H9 (cell line): ENCODE results near the gene C6orf120. TPM values are rescaled to one million over a fixed set of nuclear protein-coding genes. Genes with fewer than 3 reads are reported as not detected.

Experiments
- DNase-seq: peaks from one replicate; pipeline ENCODE4 v3.0.0-alpha.2; 2017
- H2AFZ ChIP-seq: one replicate; pipeline ENCODE4 v1.6.1; 2013; ENCODE audit warnings: mild to moderate bottlenecking, low read length, control low read depth, moderate library complexity
- H2AK5ac ChIP-seq: 2 replicates; pipeline ENCODE4 v1.6.1; 2013; ENCODE audit warnings: low read length, control low read depth, mixed read lengths; ENCODE audit not compliant: insufficient read length
- H2BK120ac ChIP-seq: one replicate; pipeline ENCODE4 v1.6.1; 2013; ENCODE audit warnings: low read depth, mild to moderate bottlenecking, low read length, control low read depth, inconsistent platforms; ENCODE audit not compliant: poor library complexity, severe bottlenecking
- H2BK12ac ChIP-seq: 2 replicates; pipeline ENCODE4 v1.6.1; 2013; ENCODE audit warnings: low read length, control low read depth, mixed read lengths, low read depth; ENCODE audit not compliant: insufficient read length
- H2BK15ac ChIP-seq: 2 replicates; pipeline ENCODE4 v1.6.1; 2013; ENCODE audit warnings: low read depth, low read length, control low read depth
- H2BK20ac ChIP-seq: one replicate; pipeline ENCODE4 v1.6.1; 2013; ENCODE audit warnings: low read depth, mild to moderate bottlenecking, low read length, control low read depth, inconsistent platforms; ENCODE audit not compliant: poor library complexity, severe bottlenecking
- H2BK5ac ChIP-seq: 2 replicates; pipeline ENCODE4 v1.6.1; 2013; ENCODE audit warnings: low read length, control low read depth, mixed read lengths; ENCODE audit not compliant: insufficient read length
- H3K14ac ChIP-seq: 2 replicates; pipeline ENCODE4 v1.6.1; 2013; ENCODE audit warnings: low read length, control low read depth; ENCODE audit not compliant: insufficient read depth
- H3K18ac ChIP-seq: 2 replicates; pipeline ENCODE4 v1.6.1; 2013; ENCODE audit warnings: low read depth, mild to moderate bottlenecking, mixed read lengths, low read length, control low read depth; ENCODE audit not compliant: insufficient read length
- H3K23ac ChIP-seq: 2 replicates; pipeline ENCODE4 v1.6.1; 2013; ENCODE audit warnings: low read length, control low read depth, mixed read lengths, low read depth; ENCODE audit not compliant: insufficient read length
- H3K23me2 ChIP-seq: 2 replicates; pipeline ENCODE4 v1.6.1; 2013; ENCODE audit warnings: low read depth, mild to moderate bottlenecking, mixed read lengths, low read length, control low read depth; ENCODE audit not compliant: insufficient read length, poor library complexity, severe bottlenecking
- H3K27ac ChIP-seq: 2 replicates; pipeline ENCODE4 v1.5.1; 2013; ENCODE audit warnings: low read length, control low read depth, mixed read lengths, low read depth; ENCODE audit not compliant: insufficient read length
- H3K27me3 ChIP-seq: 2 replicates; pipeline ENCODE4 v1.6.1; 2013; ENCODE audit warnings: low read length, control low read depth, inconsistent platforms; ENCODE audit not compliant: insufficient read depth
- H3K4ac ChIP-seq: 2 replicates; pipeline ENCODE4 v1.6.1; 2013; ENCODE audit warnings: low read depth, mild to moderate bottlenecking, control low read depth, inconsistent platforms, low read length, moderate library complexity
- H3K4me1 ChIP-seq: 2 replicates; pipeline ENCODE4 v1.6.1; 2013; ENCODE audit warnings: low read length, control low read depth, inconsistent platforms; ENCODE audit not compliant: insufficient read depth
- H3K4me2 ChIP-seq: 2 replicates; pipeline ENCODE4 v1.6.1; 2013; ENCODE audit warnings: low read length, control low read depth, mixed read lengths; ENCODE audit not compliant: insufficient read length, insufficient read depth
- H3K56ac ChIP-seq: 2 replicates; pipeline ENCODE4 v1.6.1; 2013; ENCODE audit warnings: low read depth, mild to moderate bottlenecking, mixed read lengths, low read length, control low read depth; ENCODE audit not compliant: insufficient read length
- H3K79me1 ChIP-seq: 2 replicates; pipeline ENCODE4 v1.6.1; 2013; ENCODE audit warnings: low read depth, mild to moderate bottlenecking, moderate library complexity, low read length, control low read depth, inconsistent platforms; ENCODE audit not compliant: insufficient read depth, poor library complexity, severe bottlenecking
- H3K79me2 ChIP-seq: 2 replicates; pipeline ENCODE4 v1.6.1; 2013; ENCODE audit warnings: low read length, control low read depth, inconsistent platforms; ENCODE audit not compliant: insufficient read depth
- H3K9ac ChIP-seq: 2 replicates; pipeline ENCODE4 v1.6.1; 2013; ENCODE audit warnings: low read length, control low read depth, mixed read lengths; ENCODE audit not compliant: insufficient read length; ENCODE audit errors: extremely low read depth
- H3K9me3 ChIP-seq: one replicate; pipeline ENCODE4 v1.6.1; 2013; ENCODE audit warnings: low read depth, low read length, inconsistent platforms; ENCODE audit not compliant: control insufficient read depth
- H3T11ph ChIP-seq: one replicate; pipeline ENCODE4 v1.6.1; 2013; ENCODE audit warnings: mild to moderate bottlenecking, low read length, control low read depth, inconsistent platforms
- H4K20me1 ChIP-seq: one replicate; pipeline ENCODE4 v1.6.1; 2013; ENCODE audit not compliant: control insufficient read depth, insufficient read length, insufficient read depth
- H4K5ac ChIP-seq: 2 replicates; pipeline ENCODE4 v1.6.1; 2013; ENCODE audit warnings: low read depth, mild to moderate bottlenecking, mixed read lengths, low read length, control low read depth; ENCODE audit not compliant: insufficient read length
- H4K8ac ChIP-seq: replicated peaks from 2 replicates; pipeline ENCODE4 v1.6.1; 2013; ENCODE audit warnings: low read length, control low read depth, mixed read lengths, low read depth; ENCODE audit not compliant: insufficient read length
- H4K91ac ChIP-seq: 2 replicates; pipeline ENCODE4 v1.6.1; 2013; ENCODE audit warnings: low read depth, mild to moderate bottlenecking, moderate library complexity, mixed read lengths, low read length, control low read depth; ENCODE audit not compliant: insufficient read length
- H3K27ac Mint-ChIP-seq, 3 experiments: 2 replicates in 2 of 3; 3 replicates in 1 of 3; pipeline ENCODE4 v1.8.0; 2020 to 2021; ENCODE audit warnings: mixed read lengths in 3 of 3, mild to moderate bottlenecking in 1 of 3, moderate library complexity in 1 of 3
- H3K27me3 Mint-ChIP-seq: 2 replicates; pipeline ENCODE4 v1.8.0; 2021; ENCODE audit warnings: low read depth, mild to moderate bottlenecking, moderate library complexity, mixed read lengths
- H3K36me3 Mint-ChIP-seq, 3 experiments: 2 replicates in 2 of 3; 3 replicates in 1 of 3; pipeline ENCODE4 v1.8.0; 2020 to 2021; ENCODE audit warnings: low read depth in 3 of 3, mixed read lengths in 3 of 3; ENCODE audit not compliant: insufficient read depth in 1 of 3
- H3K4me1 Mint-ChIP-seq, 2 experiments: 2 replicates each; pipeline ENCODE4 v1.8.0; 2020; ENCODE audit warnings: mixed read lengths in 2 of 2
- H3K4me3 Mint-ChIP-seq, 2 experiments: 2 replicates in 1 of 2; 3 replicates in 1 of 2; pipeline ENCODE4 v1.8.0; 2020 to 2021; ENCODE audit warnings: mild to moderate bottlenecking in 2 of 2, mixed read lengths in 2 of 2, moderate library complexity in 1 of 2
- H3K9me3 Mint-ChIP-seq, 2 experiments: 2 replicates in 1 of 2; 3 replicates in 1 of 2; pipeline ENCODE4 v1.8.0; 2020; ENCODE audit warnings: mild to moderate bottlenecking in 2 of 2, mixed read lengths in 2 of 2, moderate library complexity in 1 of 2
- CTCF ChIP-seq: fragments of 200-600 bp; sonication (generic); conservative IDR thresholded peaks from 3 replicates; pipeline ENCODE4 v1.8.0; 2021; ENCODE audit warnings: antibody characterized with exemption, mild to moderate bottlenecking
- WGBS: extraction: QIAGEN DNeasy Blood & Tissue Kit; methylation state at CpG from one replicate; pipeline ENCODE4 v1.1.7; 2013; ENCODE audit warnings: missing lambda C conversion rate, low lambda C conversion rate, mixed read lengths; ENCODE audit not compliant: insufficient read length; ENCODE audit errors: extremely low coverage; 5-methylcytosine and 5-hydroxymethylcytosine counted together
- total RNA-seq: library from RNA; stranded (reverse); gene quantifications from 2 replicates; pipeline ENCODE4 v1.2.1, GENCODE V29; 2021

C6orf120 gene
- total RNA-seq, 1 experiment from 2014 or later = 23.2 TPM

GRCh38 chr6:169657284-169657610 is 44.7 kb upstream of the C6orf120 start:
- Mint-ChIP-seq H3K27ac (no peak overlapping the region), H3K4me3 (no peak overlapping the region; a peak in 1 of 5 replicates), H3K27me3 (no peaks in the 10 kb centered on the region), H3K9me3 (peaks cover 7 to 9% of the 10 kb centered on the region in 2 experiments; a peak in 2 of 5 replicates), H3K36me3 (peaks cover 61 to 82% (median 68%) of the 10 kb centered on the region in 3 experiments), H3K4me1 (peaks cover 6 to 7% of the 10 kb centered on the region in 2 experiments)
- Histone ChIP-seq H3K4me2 (no peak overlapping the region), H3K18ac (no peak overlapping the region), H2AFZ (no peak overlapping the region), H4K20me1 (no peaks in the 10 kb centered on the region), H3K27me3 (no peaks in the 10 kb centered on the region), H2BK12ac (no peak overlapping the region), H2BK120ac (no peak overlapping the region), H3K56ac (no peak overlapping the region), H3K4ac (no peak overlapping the region), H3K23me2 (no peaks in the 10 kb centered on the region), H4K8ac (no peak overlapping the region), H3K79me2 (no peaks in the 10 kb centered on the region), H3K4me1 (no peaks in the 10 kb centered on the region), H3K14ac (no peak overlapping the region; the same call in 1 of the 2 replicates), H4K91ac (no peak overlapping the region), H2BK20ac (no peak overlapping the region), H3K27ac (no peak overlapping the region), H2BK5ac (no peak overlapping the region), H3K23ac (no peak overlapping the region), H3K9me3 (peaks cover 9% of the 10 kb centered on the region), H3K79me1 (no peaks in the 10 kb centered on the region), H3T11ph (no peak overlapping the region), H4K5ac (no peak overlapping the region), H3K9ac (no peak overlapping the region), H2AK5ac (no peak overlapping the region), H2BK15ac (no peak overlapping the region)
- no peak for DNase-seq
- WGBS = no CpG with 5 or more reads among the region's 13 CpGs
- TF ChIP-seq CTCF = no peak
